GM23338 (cell line): Measurements from ENCODE around the gene BPTF. TPM values are rescaled to one million over a fixed set of nuclear protein-coding genes. Genes with fewer than 3 reads are reported as not detected.

Experiments used
- ATAC-seq: fragments of 200-7000 bp; cut with Tn5 transposase; 3 replicates; pipeline ENCODE4 v1.9.1; 2020
- DNase-seq: peaks from one replicate; pipeline ENCODE4 v3.0.0-alpha.2; 2015; ENCODE audit warnings: low spot score
- H2AFZ ChIP-seq: fragments of 200-600 bp; sonication (generic); 2 replicates; pipeline ENCODE4 v1.8.0; 2016; ENCODE audit warnings: antibody characterized with exemption, mild to moderate bottlenecking, moderate library complexity
- H3F3A ChIP-seq: fragments of 200-600 bp; sonication (generic); replicated peaks from 2 replicates; pipeline ENCODE4 v1.8.0; 2017; ENCODE audit warnings: antibody characterized with exemption, mixed run types, low read depth
- H3K27ac ChIP-seq: fragments of 200-600 bp; sonication (generic); 2 replicates; pipeline ENCODE4 v1.6.1; 2016; ENCODE audit warnings: low read depth
- H3K27me3 ChIP-seq: fragments of 200-600 bp; sonication (generic); 2 replicates; pipeline ENCODE4 v1.8.0; 2016; ENCODE audit warnings: mild to moderate bottlenecking, mixed run types, moderate library complexity; ENCODE audit not compliant: insufficient read depth
- H3K36me3 ChIP-seq: fragments of 200-600 bp; sonication (generic); 2 replicates; pipeline ENCODE4 v1.8.0; 2016; ENCODE audit warnings: mild to moderate bottlenecking; ENCODE audit not compliant: insufficient read depth
- H3K4me1 ChIP-seq: fragments of 200-600 bp; sonication (generic); 2 replicates; pipeline ENCODE4 v1.8.0; 2016; ENCODE audit warnings: mild to moderate bottlenecking, moderate library complexity; ENCODE audit not compliant: insufficient read depth
- H3K4me2 ChIP-seq: fragments of 200-600 bp; sonication (generic); 2 replicates; pipeline ENCODE4 v1.7.1; 2017; ENCODE audit warnings: mixed run types
- H3K4me3 ChIP-seq: fragments of 200-600 bp; sonication (generic); 2 replicates; pipeline ENCODE4 v1.6.1; 2016; ENCODE audit warnings: mixed run types
- H3K79me2 ChIP-seq: fragments of 200-600 bp; sonication (generic); replicated peaks from 2 replicates; pipeline ENCODE4 v1.8.0; 2017; ENCODE audit warnings: mild to moderate bottlenecking; ENCODE audit not compliant: insufficient read depth
- H3K9me2 ChIP-seq: fragments of 200-600 bp; sonication (generic); 2 replicates; pipeline ENCODE4 v1.8.0; 2017; ENCODE audit not compliant: insufficient read depth
- H4K20me1 ChIP-seq: fragments of 200-600 bp; sonication (generic); replicated peaks from 2 replicates; pipeline ENCODE4 v1.8.0; 2017; ENCODE audit warnings: mild to moderate bottlenecking; ENCODE audit not compliant: insufficient read depth
- H3K27ac Mint-ChIP-seq: 2 replicates; pipeline ENCODE4 v1.8.0; 2020; ENCODE audit warnings: inconsistent platforms, mild to moderate bottlenecking, moderate library complexity, mixed read lengths
- H3K27me3 Mint-ChIP-seq: 3 replicates; pipeline ENCODE4 v1.8.0; 2022; ENCODE audit warnings: low read depth, mild to moderate bottlenecking, moderate library complexity, mixed read lengths, inconsistent platforms; ENCODE audit not compliant: insufficient read depth, poor library complexity
- H3K36me3 Mint-ChIP-seq: 3 replicates; pipeline ENCODE4 v1.8.0; 2021; ENCODE audit warnings: low read depth, mild to moderate bottlenecking, inconsistent platforms, moderate library complexity, mixed read lengths
- H3K4me1 Mint-ChIP-seq: 3 replicates; pipeline ENCODE4 v1.8.0; 2020; ENCODE audit warnings: mild to moderate bottlenecking, inconsistent platforms, mixed read lengths
- H3K4me3 Mint-ChIP-seq: 3 replicates; pipeline ENCODE4 v1.8.0; 2021; ENCODE audit warnings: moderate library complexity, mild to moderate bottlenecking, inconsistent platforms, mixed read lengths
- H3K9me3 Mint-ChIP-seq: 3 replicates; pipeline ENCODE4 v1.8.0; 2020; ENCODE audit warnings: moderate library complexity, mild to moderate bottlenecking, inconsistent platforms, mixed read lengths
- CREB1 ChIP-seq: fragments of 250-450 bp; sonication (Bioruptor Pico); IDR thresholded peaks from 2 replicates; pipeline ENCODE4 v1.5.0; 2020; ENCODE audit warnings: low read depth, mild to moderate bottlenecking, moderate library complexity
- EZH2 ChIP-seq: fragments of 200-600 bp; sonication (generic); IDR thresholded peaks from one replicate; pipeline ENCODE4 v1.8.0; 2017; ENCODE audit warnings: antibody characterized with exemption, mild to moderate bottlenecking, low read depth; ENCODE audit not compliant: unreplicated experiment
- EZH2phosphoT487 ChIP-seq: fragments of 200-600 bp; sonication (generic); IDR thresholded peaks from one replicate; pipeline ENCODE4 v1.8.1; 2018; ENCODE audit warnings: antibody characterized with exemption; ENCODE audit not compliant: unreplicated experiment
- NANOG ChIP-seq: IDR thresholded peaks from 2 replicates; pipeline ENCODE4 v1.6.1; 2016; ENCODE audit warnings: antibody characterized with exemption, borderline replicate concordance
- POLR2AphosphoS5 ChIP-seq: IDR thresholded peaks from 2 replicates; pipeline ENCODE4 v1.6.1; 2016; ENCODE audit warnings: antibody characterized with exemption, low read depth
- STAT1 ChIP-seq: IDR thresholded peaks from one replicate; pipeline ENCODE4 v1.6.1; 2016; ENCODE audit warnings: antibody characterized with exemption; ENCODE audit not compliant: unreplicated experiment
- ZNF114 ChIP-seq: fragments of 250-450 bp; sonication (Bioruptor Pico); IDR thresholded peaks from 2 replicates; pipeline ENCODE4 v1.5.0; 2020; ENCODE audit warnings: mild to moderate bottlenecking, moderate library complexity
- ZNF331 ChIP-seq: fragments of 250-450 bp; sonication (Bioruptor Pico); IDR thresholded peaks from 2 replicates; pipeline ENCODE4 v1.5.0; 2020; ENCODE audit warnings: low read depth, mild to moderate bottlenecking, moderate library complexity
- long read RNA-seq: library from polyadenylated mRNA; unstranded; transcript quantifications from one replicate; pipeline ENCODE4 v2.0.0, GENCODE V29; 2020; ENCODE audit not compliant: unreplicated experiment
- polyA plus RNA-seq: library from polyadenylated mRNA; unstranded; fragments of >200 nt; fragmentation: Nextera tagmentation; extraction: Ambion mirVana; gene quantifications from 2 replicates; pipeline ENCODE4 v1.2.1, GENCODE V29; 2016
- total RNA-seq: library from RNA; depleted of rRNA; stranded (reverse); fragments of >200 nt; shearing (Covaris generic); gene quantifications from 2 replicates; pipeline ENCODE4 v1.2.3, GENCODE V29; 2014; rRNA removed
- TF ChIP-seq, protein P1 (sequence below): IDR thresholded peaks from one replicate; pipeline ENCODE4 v1.6.1; 2018; ENCODE audit warnings: antibody characterized with exemption; ENCODE audit not compliant: unreplicated experiment
- TF ChIP-seq, protein P2 (sequence below): fragments of 250-450 bp; sonication (Bioruptor Pico); IDR thresholded peaks from 2 replicates; pipeline ENCODE4 v1.5.0; 2020; ENCODE audit warnings: mild to moderate bottlenecking, moderate library complexity

BPTF gene, protein sequence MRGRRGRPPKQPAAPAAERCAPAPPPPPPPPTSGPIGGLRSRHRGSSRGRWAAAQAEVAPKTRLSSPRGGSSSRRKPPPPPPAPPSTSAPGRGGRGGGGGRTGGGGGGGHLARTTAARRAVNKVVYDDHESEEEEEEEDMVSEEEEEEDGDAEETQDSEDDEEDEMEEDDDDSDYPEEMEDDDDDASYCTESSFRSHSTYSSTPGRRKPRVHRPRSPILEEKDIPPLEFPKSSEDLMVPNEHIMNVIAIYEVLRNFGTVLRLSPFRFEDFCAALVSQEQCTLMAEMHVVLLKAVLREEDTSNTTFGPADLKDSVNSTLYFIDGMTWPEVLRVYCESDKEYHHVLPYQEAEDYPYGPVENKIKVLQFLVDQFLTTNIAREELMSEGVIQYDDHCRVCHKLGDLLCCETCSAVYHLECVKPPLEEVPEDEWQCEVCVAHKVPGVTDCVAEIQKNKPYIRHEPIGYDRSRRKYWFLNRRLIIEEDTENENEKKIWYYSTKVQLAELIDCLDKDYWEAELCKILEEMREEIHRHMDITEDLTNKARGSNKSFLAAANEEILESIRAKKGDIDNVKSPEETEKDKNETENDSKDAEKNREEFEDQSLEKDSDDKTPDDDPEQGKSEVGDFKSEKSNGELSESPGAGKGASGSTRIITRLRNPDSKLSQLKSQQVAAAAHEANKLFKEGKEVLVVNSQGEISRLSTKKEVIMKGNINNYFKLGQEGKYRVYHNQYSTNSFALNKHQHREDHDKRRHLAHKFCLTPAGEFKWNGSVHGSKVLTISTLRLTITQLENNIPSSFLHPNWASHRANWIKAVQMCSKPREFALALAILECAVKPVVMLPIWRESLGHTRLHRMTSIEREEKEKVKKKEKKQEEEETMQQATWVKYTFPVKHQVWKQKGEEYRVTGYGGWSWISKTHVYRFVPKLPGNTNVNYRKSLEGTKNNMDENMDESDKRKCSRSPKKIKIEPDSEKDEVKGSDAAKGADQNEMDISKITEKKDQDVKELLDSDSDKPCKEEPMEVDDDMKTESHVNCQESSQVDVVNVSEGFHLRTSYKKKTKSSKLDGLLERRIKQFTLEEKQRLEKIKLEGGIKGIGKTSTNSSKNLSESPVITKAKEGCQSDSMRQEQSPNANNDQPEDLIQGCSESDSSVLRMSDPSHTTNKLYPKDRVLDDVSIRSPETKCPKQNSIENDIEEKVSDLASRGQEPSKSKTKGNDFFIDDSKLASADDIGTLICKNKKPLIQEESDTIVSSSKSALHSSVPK (N-terminal part only)
- total RNA-seq, result 179 and 185 TPM in 2 replicates
- 148 and 161 TPM in 2 replicates for polyA plus RNA-seq
- long read RNA-seq, partial matches to known transcripts, result 17 of 24 reads
- long read RNA-seq, other reads (novel, unspliced or antisense), result 7 of 24 reads

DNA sequence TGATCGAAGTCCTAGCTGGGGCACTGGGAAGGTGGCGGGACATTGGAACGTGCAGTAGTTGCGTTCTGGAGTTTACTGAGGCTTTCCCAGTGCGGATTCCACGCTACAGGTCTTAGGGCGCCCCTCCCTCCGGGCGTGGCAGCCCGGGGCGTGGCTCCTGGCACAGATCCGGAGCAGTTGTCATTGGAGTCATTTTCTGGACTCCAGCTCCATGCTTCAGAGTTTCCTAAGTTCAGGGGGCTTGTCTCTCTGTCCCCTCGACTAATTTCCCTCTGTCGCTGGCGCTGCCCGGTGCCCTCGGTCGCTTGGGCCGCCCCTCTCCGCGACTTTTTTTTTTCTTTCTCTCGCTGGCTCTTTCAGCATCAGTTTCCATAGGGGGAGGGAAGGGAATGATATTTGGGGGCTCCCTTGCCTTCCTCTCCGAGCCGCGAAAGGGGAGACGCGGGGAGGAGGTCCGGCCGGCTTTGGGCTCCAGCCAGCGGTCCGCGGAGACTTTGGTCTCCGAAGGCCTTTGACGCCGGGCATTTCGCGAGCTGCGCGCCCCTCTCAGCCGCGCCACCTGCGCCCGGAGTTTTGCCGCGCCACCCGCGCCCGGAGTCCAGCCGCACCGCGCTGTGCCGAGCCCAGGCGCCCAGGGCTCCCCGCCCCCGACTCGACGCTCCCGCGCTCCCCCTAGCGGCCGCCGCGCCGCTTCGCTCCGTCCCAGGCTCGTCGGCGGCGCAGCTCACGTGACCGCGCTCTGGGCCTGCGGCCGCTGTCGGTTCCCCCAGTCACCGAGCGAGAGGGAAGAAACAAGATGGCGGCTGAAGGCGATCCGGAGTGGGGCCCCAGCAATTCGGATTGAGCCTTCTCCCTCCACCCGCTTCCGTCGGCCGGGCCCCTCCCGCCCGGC, at the start of gene BPTF:
Gene BPTF (plus strand): TSS at position 769 of the 892 bp plus-strand sequence. CDS start 222 bp downstream, outside the sequence.
- peaks cover 15% of the 10 kb centered on the region for H3K27me3 Mint-ChIP-seq
- Histone ChIP-seq H3K4me1 (peaks cover 30% of the 10 kb centered on the region), H3K4me2 (peak within 1 kb of the TSS; percentile 96), H3K79me2 (peaks cover 40% of the 10 kb centered on the region), H3K27ac (peak within 1 kb of the TSS; percentile 98), H3K4me3 (peak within 1 kb of the TSS; percentile 95), H4K20me1 (peaks cover 26% of the 10 kb centered on the region), H3K27me3 (no peaks in the 10 kb centered on the region), H2AFZ (peak within 1 kb of the TSS; percentile 95), H3F3A (0 out of 2 replicates have a peak, but pooled peaks cover 12% of the 10 kb centered on the region), H3K9me2 (no peaks in the 10 kb centered on the region), H3K36me3 (no peaks in the 10 kb centered on the region)
- DNase-seq (peak; percentile 95), ATAC-seq (peak; percentile 95)
- H3K36me3 Mint-ChIP-seq, result peaks cover 29% of the 10 kb centered on the region
- peak within 1 kb of the TSS; percentile 100 for H3K4me3 Mint-ChIP-seq
- peak within 1 kb of the TSS; percentile 99 for H3K27ac Mint-ChIP-seq
- peaks cover 18% of the 10 kb centered on the region for H3K4me1 Mint-ChIP-seq
- H3K9me3 Mint-ChIP-seq, result no peaks in the 10 kb centered on the region
- TF ChIP-seq STAT1, result no peak
- TF ChIP-seq NANOG, result no peak
- TF ChIP-seq EZH2, result no peak
- TF ChIP-seq ZNF114, result no peak
- TF ChIP-seq CREB1 (CRISPR knock-in tag), result peak; percentile 79
- TF ChIP-seq ZNF331 (CRISPR knock-in tag), result no peak
- TF ChIP-seq, protein P1, sequence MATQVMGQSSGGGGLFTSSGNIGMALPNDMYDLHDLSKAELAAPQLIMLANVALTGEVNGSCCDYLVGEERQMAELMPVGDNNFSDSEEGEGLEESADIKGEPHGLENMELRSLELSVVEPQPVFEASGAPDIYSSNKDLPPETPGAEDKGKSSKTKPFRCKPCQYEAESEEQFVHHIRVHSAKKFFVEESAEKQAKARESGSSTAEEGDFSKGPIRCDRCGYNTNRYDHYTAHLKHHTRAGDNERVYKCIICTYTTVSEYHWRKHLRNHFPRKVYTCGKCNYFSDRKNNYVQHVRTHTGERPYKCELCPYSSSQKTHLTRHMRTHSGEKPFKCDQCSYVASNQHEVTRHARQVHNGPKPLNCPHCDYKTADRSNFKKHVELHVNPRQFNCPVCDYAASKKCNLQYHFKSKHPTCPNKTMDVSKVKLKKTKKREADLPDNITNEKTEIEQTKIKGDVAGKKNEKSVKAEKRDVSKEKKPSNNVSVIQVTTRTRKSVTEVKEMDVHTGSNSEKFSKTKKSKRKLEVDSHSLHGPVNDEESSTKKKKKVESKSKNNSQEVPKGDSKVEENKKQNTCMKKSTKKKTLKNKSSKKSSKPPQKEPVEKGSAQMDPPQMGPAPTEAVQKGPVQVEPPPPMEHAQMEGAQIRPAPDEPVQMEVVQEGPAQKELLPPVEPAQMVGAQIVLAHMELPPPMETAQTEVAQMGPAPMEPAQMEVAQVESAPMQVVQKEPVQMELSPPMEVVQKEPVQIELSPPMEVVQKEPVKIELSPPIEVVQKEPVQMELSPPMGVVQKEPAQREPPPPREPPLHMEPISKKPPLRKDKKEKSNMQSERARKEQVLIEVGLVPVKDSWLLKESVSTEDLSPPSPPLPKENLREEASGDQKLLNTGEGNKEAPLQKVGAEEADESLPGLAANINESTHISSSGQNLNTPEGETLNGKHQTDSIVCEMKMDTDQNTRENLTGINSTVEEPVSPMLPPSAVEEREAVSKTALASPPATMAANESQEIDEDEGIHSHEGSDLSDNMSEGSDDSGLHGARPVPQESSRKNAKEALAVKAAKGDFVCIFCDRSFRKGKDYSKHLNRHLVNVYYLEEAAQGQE, result no peak
- TF ChIP-seq, protein P2, sequence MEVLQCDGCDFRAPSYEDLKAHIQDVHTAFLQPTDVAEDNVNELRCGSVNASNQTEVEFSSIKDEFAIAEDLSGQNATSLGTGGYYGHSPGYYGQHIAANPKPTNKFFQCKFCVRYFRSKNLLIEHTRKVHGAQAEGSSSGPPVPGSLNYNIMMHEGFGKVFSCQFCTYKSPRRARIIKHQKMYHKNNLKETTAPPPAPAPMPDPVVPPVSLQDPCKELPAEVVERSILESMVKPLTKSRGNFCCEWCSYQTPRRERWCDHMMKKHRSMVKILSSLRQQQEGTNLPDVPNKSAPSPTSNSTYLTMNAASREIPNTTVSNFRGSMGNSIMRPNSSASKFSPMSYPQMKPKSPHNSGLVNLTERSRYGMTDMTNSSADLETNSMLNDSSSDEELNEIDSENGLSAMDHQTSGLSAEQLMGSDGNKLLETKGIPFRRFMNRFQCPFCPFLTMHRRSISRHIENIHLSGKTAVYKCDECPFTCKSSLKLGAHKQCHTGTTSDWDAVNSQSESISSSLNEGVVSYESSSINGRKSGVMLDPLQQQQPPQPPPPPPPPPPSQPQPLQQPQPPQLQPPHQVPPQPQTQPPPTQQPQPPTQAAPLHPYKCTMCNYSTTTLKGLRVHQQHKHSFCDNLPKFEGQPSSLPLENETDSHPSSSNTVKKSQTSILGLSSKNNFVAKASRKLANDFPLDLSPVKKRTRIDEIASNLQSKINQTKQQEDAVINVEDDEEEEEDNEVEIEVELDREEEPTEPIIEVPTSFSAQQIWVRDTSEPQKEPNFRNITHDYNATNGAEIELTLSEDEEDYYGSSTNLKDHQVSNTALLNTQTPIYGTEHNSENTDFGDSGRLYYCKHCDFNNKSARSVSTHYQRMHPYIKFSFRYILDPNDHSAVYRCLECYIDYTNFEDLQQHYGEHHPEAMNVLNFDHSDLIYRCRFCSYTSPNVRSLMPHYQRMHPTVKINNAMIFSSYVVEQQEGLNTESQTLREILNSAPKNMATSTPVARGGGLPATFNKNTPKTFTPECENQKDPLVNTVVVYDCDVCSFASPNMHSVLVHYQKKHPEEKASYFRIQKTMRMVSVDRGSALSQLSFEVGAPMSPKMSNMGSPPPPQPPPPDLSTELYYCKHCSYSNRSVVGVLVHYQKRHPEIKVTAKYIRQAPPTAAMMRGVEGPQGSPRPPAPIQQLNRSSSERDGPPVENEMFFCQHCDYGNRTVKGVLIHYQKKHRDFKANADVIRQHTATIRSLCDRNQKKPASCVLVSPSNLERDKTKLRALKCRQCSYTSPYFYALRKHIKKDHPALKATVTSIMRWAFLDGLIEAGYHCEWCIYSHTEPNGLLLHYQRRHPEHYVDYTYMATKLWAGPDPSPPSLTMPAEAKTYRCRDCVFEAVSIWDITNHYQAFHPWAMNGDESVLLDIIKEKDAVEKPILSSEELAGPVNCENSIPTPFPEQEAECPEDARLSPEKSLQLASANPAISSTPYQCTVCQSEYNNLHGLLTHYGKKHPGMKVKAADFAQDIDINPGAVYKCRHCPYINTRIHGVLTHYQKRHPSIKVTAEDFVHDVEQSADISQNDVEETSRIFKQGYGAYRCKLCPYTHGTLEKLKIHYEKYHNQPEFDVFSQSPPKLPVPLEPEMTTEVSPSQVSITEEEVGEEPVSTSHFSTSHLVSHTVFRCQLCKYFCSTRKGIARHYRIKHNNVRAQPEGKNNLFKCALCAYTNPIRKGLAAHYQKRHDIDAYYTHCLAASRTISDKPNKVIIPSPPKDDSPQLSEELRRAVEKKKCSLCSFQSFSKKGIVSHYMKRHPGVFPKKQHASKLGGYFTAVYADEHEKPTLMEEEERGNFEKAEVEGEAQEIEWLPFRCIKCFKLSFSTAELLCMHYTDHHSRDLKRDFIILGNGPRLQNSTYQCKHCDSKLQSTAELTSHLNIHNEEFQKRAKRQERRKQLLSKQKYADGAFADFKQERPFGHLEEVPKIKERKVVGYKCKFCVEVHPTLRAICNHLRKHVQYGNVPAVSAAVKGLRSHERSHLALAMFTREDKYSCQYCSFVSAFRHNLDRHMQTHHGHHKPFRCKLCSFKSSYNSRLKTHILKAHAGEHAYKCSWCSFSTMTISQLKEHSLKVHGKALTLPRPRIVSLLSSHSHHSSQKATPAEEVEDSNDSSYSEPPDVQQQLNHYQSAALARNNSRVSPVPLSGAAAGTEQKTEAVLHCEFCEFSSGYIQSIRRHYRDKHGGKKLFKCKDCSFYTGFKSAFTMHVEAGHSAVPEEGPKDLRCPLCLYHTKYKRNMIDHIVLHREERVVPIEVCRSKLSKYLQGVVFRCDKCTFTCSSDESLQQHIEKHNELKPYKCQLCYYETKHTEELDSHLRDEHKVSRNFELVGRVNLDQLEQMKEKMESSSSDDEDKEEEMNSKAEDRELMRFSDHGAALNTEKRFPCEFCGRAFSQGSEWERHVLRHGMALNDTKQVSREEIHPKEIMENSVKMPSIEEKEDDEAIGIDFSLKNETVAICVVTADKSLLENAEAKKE (CRISPR knock-in tag), result no peak
- peak; percentile 85 for TF ChIP-seq POLR2AphosphoS5
- no peak for TF ChIP-seq EZH2phosphoT487
